PC-3 (cell line): Measurements from ENCODE around the gene VASP. TPM values are rescaled to one million over a fixed set of nuclear protein-coding genes. Genes with fewer than 3 reads are reported as not detected.

Experiments used
- ATAC-seq: fragments of 200-7000 bp; cut with Tn5 transposase; 2 replicates; pipeline ENCODE4 v1.9.1; 2020; ENCODE audit warnings: mild to moderate bottlenecking, moderate library complexity
- BruUV-seq: library from RNA; stranded (reverse); fragments of 400-500 nt; replicated peaks from 2 replicates; lab custom pipeline; 2021; lab: Mats Ljungman, UMichigan
- CTCF ChIA-PET: fragments of 300-600 bp; sonication (Branson Sonifier 250); formaldehyde crosslinking; loops from one replicate; lab custom pipeline; 2022; ENCODE audit warnings: antibody characterized with exemption; lab: Charles Lee
- POLR2A ChIA-PET: fragments of 300-600 bp; sonication (Branson Sonifier 250); formaldehyde crosslinking; loops from one replicate; lab custom pipeline; 2022; ENCODE audit warnings: antibody characterized with exemption; ENCODE audit not compliant: unreplicated experiment; lab: Charles Lee
- DNase-seq: peaks from one replicate; pipeline ENCODE4 v3.0.0-alpha.2; 2015
- H2AFZ ChIP-seq: fragments of 300-600 bp; sonication (generic); 2 replicates; pipeline ENCODE4 v1.6.0; 2016; ENCODE audit warnings: antibody characterized with exemption, low read length
- H3F3A ChIP-seq: fragments of 300-600 bp; sonication (generic); one replicate; pipeline ENCODE4 v1.6.0; 2017; ENCODE audit warnings: antibody characterized with exemption, low read length, control low read depth, mild to moderate bottlenecking; ENCODE audit not compliant: unreplicated experiment
- H3K27ac ChIP-seq: fragments of 300-600 bp; sonication (generic); 2 replicates; pipeline ENCODE4 v1.5.1; 2016; ENCODE audit warnings: mild to moderate bottlenecking, low read length
- H3K27me3 ChIP-seq: fragments of 300-600 bp; sonication (generic); 2 replicates; pipeline ENCODE4 v1.6.1; 2016; ENCODE audit warnings: low read length, mixed read lengths
- H3K36me3 ChIP-seq: fragments of 300-600 bp; sonication (generic); 2 replicates; pipeline ENCODE4 v1.6.1; 2016; ENCODE audit warnings: low read depth, mixed run types, low read length, mixed read lengths
- H3K4me1 ChIP-seq: fragments of 300-600 bp; sonication (generic); 2 replicates; pipeline ENCODE4 v1.5.1; 2016; ENCODE audit warnings: low read length; ENCODE audit not compliant: insufficient read depth
- H3K4me2 ChIP-seq: fragments of 300-600 bp; sonication (generic); 2 replicates; pipeline ENCODE4 v1.6.0; 2016; ENCODE audit warnings: low read length
- H3K4me3 ChIP-seq: fragments of 300-600 bp; sonication (generic); 2 replicates; pipeline ENCODE4 v1.5.1; 2016; ENCODE audit warnings: mild to moderate bottlenecking, low read length, mixed read lengths
- H3K79me2 ChIP-seq: fragments of 300-600 bp; sonication (generic); 2 replicates; pipeline ENCODE4 v1.6.1; 2017; ENCODE audit warnings: low read length, mixed read lengths
- H3K9ac ChIP-seq: fragments of 300-600 bp; sonication (generic); 2 replicates; pipeline ENCODE4 v1.6.0; 2016; ENCODE audit warnings: mild to moderate bottlenecking, low read length
- H3K9me2 ChIP-seq: fragments of 300-600 bp; sonication (generic); replicated peaks from 2 replicates; pipeline ENCODE4 v1.6.1; 2016; ENCODE audit warnings: mixed run types, low read length, mixed read lengths
- H3K9me3 ChIP-seq: fragments of 300-600 bp; sonication (generic); 2 replicates; pipeline ENCODE4 v1.6.1; 2016; ENCODE audit warnings: low read length, mixed read lengths
- H4K20me1 ChIP-seq: fragments of 300-600 bp; sonication (generic); 2 replicates; pipeline ENCODE4 v1.6.1; 2016; ENCODE audit warnings: low read length, mixed read lengths
- CTCF ChIP-seq: fragments of 300-600 bp; sonication (generic); conservative IDR thresholded peaks from 2 replicates; pipeline ENCODE4 v1.5.1; 2017; ENCODE audit warnings: antibody characterized with exemption, low read depth, mild to moderate bottlenecking, low read length
- EZH2 ChIP-seq: fragments of 300-600 bp; sonication (generic); IDR thresholded peaks from one replicate; pipeline ENCODE4 v1.6.1; 2017; ENCODE audit warnings: antibody characterized with exemption, mild to moderate bottlenecking, low read length; ENCODE audit not compliant: unreplicated experiment
- EZH2phosphoT487 ChIP-seq: fragments of 300-600 bp; sonication (generic); IDR thresholded peaks from 2 replicates; pipeline ENCODE4 v1.6.1; 2018; ENCODE audit warnings: mild to moderate bottlenecking, antibody characterized with exemption, low read length, borderline replicate concordance
- intact Hi-C: fragments of 100-400 bp; cut with micrococcal nuclease; formaldehyde crosslinking; loops from 2 replicates; pipeline ENCODE4 v1.9.0; 2023
- total RNA-seq: library from RNA; depleted of rRNA; stranded (reverse); fragments of >200 nt; gene quantifications from 2 replicates; pipeline ENCODE4 v1.2.3, GENCODE V29; 2014

Gene VASP
- total RNA-seq, 1 experiment from 2014 or later: 120 TPM

GRCh38 chr19:45475537-45476291, 31.6 kb upstream of the VASP start:
- ATAC-seq (no peak), DNase-seq (no peak)
- Histone ChIP-seq H3K27me3 (no peaks in the 10 kb centered on the region), H3K9ac (no peak overlapping the region), H3K4me1 (peaks cover 2% of the 10 kb centered on the region), H3K79me2 (peaks cover 4% of the 10 kb centered on the region; the same call in 1 of the 2 replicates), H4K20me1 (peaks cover 14% of the 10 kb centered on the region), H3K4me3 (no peak overlapping the region), H3F3A (no peaks in the 10 kb centered on the region), H3K36me3 (no peaks in the 10 kb centered on the region), H2AFZ (no peak overlapping the region), H3K4me2 (no peak overlapping the region), H3K9me2 (no peaks in the 10 kb centered on the region), H3K27ac (no peak overlapping the region), H3K9me3 (no peaks in the 10 kb centered on the region)
- intact Hi-C loops: no loop called here
- CTCF ChIA-PET: interaction anchor here (0.7 kb wide), 1 partner anchor 82 kb away, joined by 4 read pairs; no protein-coding TSS in a partner anchor
- TF ChIP-seq CTCF (no peak), EZH2phosphoT487 (no peak), EZH2 (no peak)
- no TSS peak for BruUV-seq
- POLR2A ChIA-PET: no interaction called here

GRCh38 chr19:45476304-45476703, 31.0 kb upstream of the VASP start:
- H3K9me3 ChIP-seq: no peaks in the 10 kb centered on the region
- intact Hi-C loops: no loop called here
- no peak overlapping the region for H3K4me2 ChIP-seq
- no peak for ATAC-seq
- ChIA-PET POLR2A (interaction anchor here (0.6 kb wide), 1 partner anchor 200 kb away, joined by 4 read pairs; no protein-coding TSS in a partner anchor), CTCF (no interaction called here)
- no peak overlapping the region for H3K27ac ChIP-seq
- no peaks in the 10 kb centered on the region for H3K36me3 ChIP-seq
- H3F3A ChIP-seq: no peaks in the 10 kb centered on the region
- H3K27me3 ChIP-seq: no peaks in the 10 kb centered on the region
- H3K4me1 ChIP-seq: no peaks in the 10 kb centered on the region
- no TSS peak for BruUV-seq
- H3K9me2 ChIP-seq: no peaks in the 10 kb centered on the region
- H3K4me3 ChIP-seq: no peak overlapping the region
- no peaks in the 10 kb centered on the region for H3K79me2 ChIP-seq
- H4K20me1 ChIP-seq: peaks cover 9% of the 10 kb centered on the region; the same call in 1 of the 2 replicates
- H3K9ac ChIP-seq: no peak overlapping the region
- no peak overlapping the region for H2AFZ ChIP-seq
- no peak for DNase-seq
- no peak for TF ChIP-seq EZH2phosphoT487
- TF ChIP-seq CTCF: no peak
- no peak for TF ChIP-seq EZH2

GRCh38 chr19:45477186-45477585, 30.1 kb upstream of the VASP start:
- Histone ChIP-seq H2AFZ (no peak overlapping the region), H3K9me3 (no peaks in the 10 kb centered on the region), H3K4me3 (no peak overlapping the region), H3K4me2 (peak overlapping the region; percentile 82; the same call in 1 of the 2 replicates), H3K79me2 (no peaks in the 10 kb centered on the region), H3K36me3 (no peaks in the 10 kb centered on the region), H3K9ac (no peak overlapping the region), H4K20me1 (peaks cover 2% of the 10 kb centered on the region; the same call in 1 of the 2 replicates), H3K27me3 (no peaks in the 10 kb centered on the region), H3F3A (no peaks in the 10 kb centered on the region), H3K9me2 (no peaks in the 10 kb centered on the region), H3K27ac (no peak overlapping the region), H3K4me1 (no peaks in the 10 kb centered on the region)
- ChIA-PET POLR2A (no interaction called here), CTCF (interaction anchor here (4.0 kb wide), 1 partner anchor 38 kb away, joined by 60 read pairs; no protein-coding TSS in a partner anchor)
- no peak for DNase-seq
- ATAC-seq: no peak
- intact Hi-C loops: no loop called here
- no peak for TF ChIP-seq EZH2phosphoT487
- no peak for TF ChIP-seq CTCF
- no peak for TF ChIP-seq EZH2
- no TSS peak for BruUV-seq
